ENCODE measurements around the gene DNM3.

Gene DNM3

DNA sequence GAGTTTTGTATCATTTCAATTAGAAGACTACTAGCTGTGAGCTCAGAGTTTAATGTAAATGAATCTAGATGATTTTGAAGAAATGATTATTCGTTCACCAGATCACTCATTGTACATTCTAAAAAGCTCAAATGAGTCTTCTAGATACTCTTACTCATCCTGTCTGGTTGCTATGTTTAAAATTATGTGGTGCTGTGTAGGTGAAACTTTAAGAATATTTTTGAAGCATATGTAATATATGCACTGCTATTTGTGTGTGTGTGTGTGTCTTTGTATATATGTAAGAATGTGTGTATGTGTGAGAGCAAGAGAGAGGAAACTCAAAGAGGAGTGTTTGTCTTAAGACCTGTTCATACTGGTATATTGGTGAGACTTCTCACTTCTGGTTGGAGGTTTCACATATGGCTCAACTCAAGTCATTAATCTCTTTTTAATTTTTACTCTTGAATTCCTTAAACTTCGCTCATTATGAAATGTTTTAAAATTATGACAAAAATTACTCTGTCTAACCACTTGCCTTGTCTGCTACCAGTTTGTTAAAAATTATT lies 570.6 kb downstream of the DNM3 start:
- Histone ChIP-seq H3K9ac (ENCODE audit: low read depth, low read length) (no peak overlapping the region), H3K27ac (ENCODE audit: low read length) (no peak overlapping the region), H3K4me3 (ENCODE audit: low read length) (no peak overlapping the region)

DNA sequence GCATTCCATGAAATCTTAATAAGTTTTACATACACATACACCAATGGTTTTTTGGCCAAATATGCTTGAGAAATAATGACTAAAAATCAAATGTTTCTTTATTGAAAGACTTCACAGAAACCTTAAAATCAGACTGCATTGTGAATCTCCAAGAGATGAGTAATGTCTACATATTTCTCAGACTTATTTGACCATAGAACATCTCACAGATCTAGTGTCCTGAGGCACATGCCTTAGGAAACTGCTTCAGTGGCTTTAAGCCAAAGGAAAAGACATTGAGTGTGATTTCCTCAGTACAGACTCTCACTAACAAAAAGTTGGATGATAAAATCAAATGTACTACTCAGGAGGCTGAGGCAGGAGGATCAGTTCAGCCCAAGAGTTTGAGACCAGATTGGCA lies 573.0 kb downstream of the DNM3 start:
- H3K4me1 ChIP-seq (ENCODE audit: insufficient read depth, low read length) = peaks cover 14% of the 10 kb centered on the region
- no peaks in the 10 kb centered on the region for H3K9me3 ChIP-seq (ENCODE audit: insufficient read depth, low read depth, low read length)
- no peaks in the 10 kb centered on the region for H3K27me3 ChIP-seq (ENCODE audit: insufficient read depth, low read length)
- H3K27ac ChIP-seq (ENCODE audit: low read length) = no peak overlapping the region
- H3K36me3 ChIP-seq (ENCODE audit: insufficient read depth, low read depth, low read length) = no peaks in the 10 kb centered on the region
- no peak overlapping the region for H3K9ac ChIP-seq (ENCODE audit: low read depth, low read length)
- no peak overlapping the region for H3K4me3 ChIP-seq (ENCODE audit: low read length)

More for the DNA sequence above, 570.6 kb downstream of the DNM3 start:
- H3K36me3 ChIP-seq (ENCODE audit: insufficient read depth, low read depth, low read length) = no peaks in the 10 kb centered on the region
- peaks cover 4% of the 10 kb centered on the region; the same call in 1 of the 2 replicates for H3K4me1 ChIP-seq (ENCODE audit: insufficient read depth, low read length)
- no peaks in the 10 kb centered on the region for H3K27me3 ChIP-seq (ENCODE audit: insufficient read depth, low read length)
- H3K9me3 ChIP-seq (ENCODE audit: insufficient read depth, low read depth, low read length) = no peaks in the 10 kb centered on the region

DNA sequence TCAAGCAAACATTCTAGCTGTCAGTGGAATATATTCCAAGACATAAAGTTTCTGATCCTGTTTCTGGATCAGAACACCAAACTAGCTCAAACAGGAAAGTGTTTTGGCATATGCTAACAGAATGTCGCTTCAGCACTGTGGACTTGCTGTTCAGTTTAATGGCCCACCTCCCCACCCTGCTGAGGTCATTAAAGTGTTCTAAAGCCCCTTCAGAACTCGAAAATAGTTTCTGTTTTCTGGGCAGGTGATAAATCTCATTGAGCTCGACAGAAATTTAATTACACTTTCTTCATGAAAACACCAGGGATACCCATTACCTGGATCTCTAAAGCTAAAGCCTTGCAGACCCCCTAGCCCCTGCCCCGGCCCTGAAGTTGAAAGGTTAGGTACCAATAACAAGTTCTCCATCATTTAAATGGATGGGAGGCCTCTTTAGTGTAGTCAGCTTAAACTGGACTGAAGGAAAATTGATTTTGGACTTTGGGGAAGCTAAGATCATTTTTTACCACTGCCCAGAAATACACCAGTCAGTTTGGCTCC lies 575.3 kb downstream of the DNM3 start:
- H3K9me3 ChIP-seq (ENCODE audit: insufficient read depth, low read depth, low read length) = no peaks in the 10 kb centered on the region
- no peak overlapping the region for H3K9ac ChIP-seq (ENCODE audit: low read depth, low read length)
- no peak overlapping the region for H3K27ac ChIP-seq (ENCODE audit: low read length)
- H3K4me3 ChIP-seq (ENCODE audit: low read length) = no peak overlapping the region
- H3K4me1 ChIP-seq (ENCODE audit: insufficient read depth, low read length) = peaks cover 17% of the 10 kb centered on the region
- no peaks in the 10 kb centered on the region for H3K36me3 ChIP-seq (ENCODE audit: insufficient read depth, low read depth, low read length)
- no peaks in the 10 kb centered on the region for H3K27me3 ChIP-seq (ENCODE audit: insufficient read depth, low read length)

DNA sequence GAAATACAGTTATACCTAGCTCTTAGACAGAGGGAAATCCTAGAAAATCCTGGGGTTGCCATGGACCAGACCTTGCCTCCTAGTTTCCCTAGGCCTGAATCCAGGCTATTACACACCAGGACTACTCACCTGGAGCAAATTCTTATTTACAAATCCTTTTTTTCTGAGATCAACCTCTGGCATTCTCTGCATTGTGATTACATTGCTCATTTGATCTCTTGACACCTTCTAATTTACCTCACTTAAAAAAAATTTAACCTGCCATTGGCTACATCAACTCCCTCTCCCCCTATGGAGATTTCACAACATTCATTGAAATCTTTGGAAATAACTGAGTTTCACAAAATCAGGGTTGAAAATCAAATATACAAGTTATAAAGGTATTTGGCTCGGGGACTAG lies 576.3 kb downstream of the DNM3 start:
- no peak overlapping the region for H3K4me3 ChIP-seq (ENCODE audit: low read length)
- peaks cover 21% of the 10 kb centered on the region for H3K4me1 ChIP-seq (ENCODE audit: insufficient read depth, low read length)
- no peak overlapping the region for H3K27ac ChIP-seq (ENCODE audit: low read length)
- H3K36me3 ChIP-seq (ENCODE audit: insufficient read depth, low read depth, low read length) = no peaks in the 10 kb centered on the region
- no peaks in the 10 kb centered on the region for H3K27me3 ChIP-seq (ENCODE audit: insufficient read depth, low read length)
- H3K9me3 ChIP-seq (ENCODE audit: insufficient read depth, low read depth, low read length) = no peaks in the 10 kb centered on the region
- H3K9ac ChIP-seq (ENCODE audit: low read depth, low read length) = no peak overlapping the region

DNA sequence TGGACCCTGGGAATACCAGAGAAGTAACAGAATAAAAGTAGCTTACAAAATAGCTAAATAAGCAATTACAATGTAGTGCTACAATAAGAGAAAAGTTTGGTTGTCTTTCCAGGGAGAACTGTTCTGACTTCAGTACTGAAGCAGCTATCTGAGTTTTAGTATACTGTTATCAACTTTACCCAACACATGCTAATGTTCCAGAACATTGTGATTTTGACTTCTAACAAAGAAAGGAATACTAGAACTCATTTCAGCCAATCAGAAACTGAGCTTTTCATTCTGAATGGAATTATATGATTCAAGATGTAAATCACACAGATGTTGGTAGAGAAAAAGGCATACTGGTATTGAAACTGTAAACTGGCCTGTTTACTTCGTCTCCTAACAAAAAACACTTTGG lies 579.1 kb downstream of the DNM3 start, which contains the start of gene C1orf105:
Gene C1orf105, plus strand, starts transcription at position 301 of the 400 bp plus-strand sequence. CDS start 201 bp downstream, outside the sequence.
- H3K27me3 ChIP-seq (ENCODE audit: insufficient read depth, low read length) = no peaks in the 10 kb centered on the region
- H3K27ac ChIP-seq (ENCODE audit: low read length) = no peak within 1 kb of the TSS
- H3K36me3 ChIP-seq (ENCODE audit: insufficient read depth, low read depth, low read length) = no peaks in the 10 kb centered on the region
- H3K9ac ChIP-seq (ENCODE audit: low read depth, low read length) = no peak within 1 kb of the TSS
- H3K9me3 ChIP-seq (ENCODE audit: insufficient read depth, low read depth, low read length) = no peaks in the 10 kb centered on the region
- no peak within 1 kb of the TSS for H3K4me3 ChIP-seq (ENCODE audit: low read length)
- peaks cover 21% of the 10 kb centered on the region for H3K4me1 ChIP-seq (ENCODE audit: insufficient read depth, low read length)

DNA sequence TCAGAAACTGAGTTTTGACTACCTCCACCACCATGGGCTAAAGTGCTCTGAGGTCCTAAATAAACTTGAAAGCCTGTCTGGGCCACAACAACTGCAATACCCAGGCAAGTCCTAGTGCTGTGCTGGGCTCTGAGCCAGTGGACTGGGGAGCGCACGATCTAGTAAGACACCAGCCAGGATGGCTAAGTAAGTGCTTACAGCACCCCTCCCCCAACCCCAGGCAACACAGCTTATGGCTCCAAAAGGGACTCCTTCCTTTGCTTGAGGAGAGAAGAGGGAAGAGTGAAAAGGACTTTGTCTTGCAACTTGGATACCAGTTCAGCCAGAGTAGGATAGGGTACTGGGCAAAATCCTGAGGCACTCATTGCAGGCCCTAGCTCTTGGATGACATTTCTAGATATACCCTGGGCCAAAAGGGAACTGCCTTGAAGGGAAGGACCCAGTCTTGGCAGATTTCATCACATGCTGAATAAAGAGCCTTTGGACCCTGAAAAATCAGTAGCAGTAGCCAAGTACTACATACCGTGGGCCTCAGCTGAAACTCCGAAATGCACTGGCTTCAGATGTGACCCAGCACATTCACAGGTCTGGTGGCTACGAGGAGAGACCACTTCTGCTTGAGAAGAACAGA lies 580.8 kb downstream of the DNM3 start:
- Histone ChIP-seq H3K36me3 (ENCODE audit: insufficient read depth, low read depth, low read length) (no peaks in the 10 kb centered on the region), H3K27ac (ENCODE audit: low read length) (no peak overlapping the region), H3K9me3 (ENCODE audit: insufficient read depth, low read depth, low read length) (no peaks in the 10 kb centered on the region), H3K27me3 (ENCODE audit: insufficient read depth, low read length) (no peaks in the 10 kb centered on the region), H3K9ac (ENCODE audit: low read depth, low read length) (no peak overlapping the region), H3K4me1 (ENCODE audit: insufficient read depth, low read length) (peaks cover 23% of the 10 kb centered on the region), H3K4me3 (ENCODE audit: low read length) (no peak overlapping the region)

DNA sequence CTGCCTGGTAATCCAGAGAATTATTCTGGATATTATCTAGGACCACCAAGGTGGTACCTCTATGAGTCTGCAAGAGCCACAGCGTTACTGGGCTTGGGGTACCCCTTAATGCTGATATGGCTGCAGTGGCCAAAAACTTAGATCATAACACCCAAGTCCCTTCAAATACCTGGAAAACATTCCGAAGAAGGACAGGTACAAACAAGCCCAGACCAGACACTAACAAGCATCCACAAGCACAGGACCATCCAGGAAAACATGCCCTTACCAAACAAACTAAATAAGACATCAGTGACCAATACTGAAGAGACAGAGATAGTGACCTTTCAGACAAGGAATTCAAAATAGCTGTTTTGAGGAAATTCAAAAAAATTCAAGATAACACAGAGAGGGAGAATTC lies 582.0 kb downstream of the DNM3 start:
- no peak overlapping the region for H3K27ac ChIP-seq (ENCODE audit: low read length)
- H3K27me3 ChIP-seq (ENCODE audit: insufficient read depth, low read length) = no peaks in the 10 kb centered on the region
- peaks cover 13% of the 10 kb centered on the region for H3K4me1 ChIP-seq (ENCODE audit: insufficient read depth, low read length)
- H3K4me3 ChIP-seq (ENCODE audit: low read length) = no peak overlapping the region
- no peak overlapping the region for H3K9ac ChIP-seq (ENCODE audit: low read depth, low read length)
- H3K36me3 ChIP-seq (ENCODE audit: insufficient read depth, low read depth, low read length) = no peaks in the 10 kb centered on the region
- H3K9me3 ChIP-seq (ENCODE audit: insufficient read depth, low read depth, low read length) = no peaks in the 10 kb centered on the region

DNA sequence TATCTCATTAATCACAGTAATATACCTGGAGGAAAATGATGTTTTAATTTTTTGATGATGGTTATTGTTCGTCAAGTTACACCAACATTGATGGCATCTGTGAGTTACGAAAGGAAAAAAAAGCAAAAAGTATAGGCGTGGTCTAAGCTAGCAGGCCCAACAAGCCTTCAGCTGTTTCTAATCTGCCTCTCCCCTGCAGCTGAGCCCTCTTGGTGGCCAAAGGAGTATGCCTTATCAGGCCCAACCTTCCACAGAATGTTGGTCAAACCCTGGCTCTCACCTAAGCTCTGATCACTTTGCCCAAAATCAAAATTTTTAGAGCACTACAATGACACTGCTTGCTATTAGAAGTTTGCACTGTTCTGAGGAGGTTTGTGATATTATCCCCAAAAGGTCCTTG lies 584.0 kb downstream of the DNM3 start:
- no peak overlapping the region for H3K9ac ChIP-seq (ENCODE audit: low read depth, low read length)

DNA sequence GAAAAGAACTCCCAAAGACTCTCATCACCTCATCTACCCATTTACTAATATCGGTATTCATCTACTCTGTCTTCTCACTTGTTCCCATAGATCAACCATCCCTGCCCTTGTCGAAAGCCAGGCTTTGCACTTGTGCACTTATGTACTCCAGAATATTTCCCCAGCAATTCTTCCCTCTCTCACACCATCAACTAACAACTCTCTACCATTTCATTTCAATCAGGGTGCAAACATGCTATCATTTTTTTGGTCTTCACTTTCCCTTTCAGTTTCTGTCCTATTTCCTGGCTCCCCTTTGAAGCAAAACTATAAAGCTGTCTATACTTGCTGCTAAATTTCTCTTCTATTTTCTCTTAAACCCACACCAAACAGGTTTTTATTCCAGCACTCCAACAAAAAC lies 585.9 kb downstream of the DNM3 start:
- H3K27me3 ChIP-seq (ENCODE audit: insufficient read depth, low read length) = no peaks in the 10 kb centered on the region
- no peak overlapping the region for H3K4me3 ChIP-seq (ENCODE audit: low read length)
- H3K4me1 ChIP-seq (ENCODE audit: insufficient read depth, low read length) = peaks cover 11% of the 10 kb centered on the region
- no peak overlapping the region for H3K9ac ChIP-seq (ENCODE audit: low read depth, low read length)
- H3K9me3 ChIP-seq (ENCODE audit: insufficient read depth, low read depth, low read length) = no peaks in the 10 kb centered on the region
- no peaks in the 10 kb centered on the region for H3K36me3 ChIP-seq (ENCODE audit: insufficient read depth, low read depth, low read length)
- H3K27ac ChIP-seq (ENCODE audit: low read length) = no peak overlapping the region

More for the DNA sequence above, 584.0 kb downstream of the DNM3 start:
- H3K27me3 ChIP-seq (ENCODE audit: insufficient read depth, low read length) = no peaks in the 10 kb centered on the region
- no peak overlapping the region for H3K4me3 ChIP-seq (ENCODE audit: low read length)
- peaks cover 13% of the 10 kb centered on the region for H3K4me1 ChIP-seq (ENCODE audit: insufficient read depth, low read length)
- H3K27ac ChIP-seq (ENCODE audit: low read length) = no peak overlapping the region
- no peaks in the 10 kb centered on the region for H3K36me3 ChIP-seq (ENCODE audit: insufficient read depth, low read depth, low read length)
- no peaks in the 10 kb centered on the region for H3K9me3 ChIP-seq (ENCODE audit: insufficient read depth, low read depth, low read length)

DNA sequence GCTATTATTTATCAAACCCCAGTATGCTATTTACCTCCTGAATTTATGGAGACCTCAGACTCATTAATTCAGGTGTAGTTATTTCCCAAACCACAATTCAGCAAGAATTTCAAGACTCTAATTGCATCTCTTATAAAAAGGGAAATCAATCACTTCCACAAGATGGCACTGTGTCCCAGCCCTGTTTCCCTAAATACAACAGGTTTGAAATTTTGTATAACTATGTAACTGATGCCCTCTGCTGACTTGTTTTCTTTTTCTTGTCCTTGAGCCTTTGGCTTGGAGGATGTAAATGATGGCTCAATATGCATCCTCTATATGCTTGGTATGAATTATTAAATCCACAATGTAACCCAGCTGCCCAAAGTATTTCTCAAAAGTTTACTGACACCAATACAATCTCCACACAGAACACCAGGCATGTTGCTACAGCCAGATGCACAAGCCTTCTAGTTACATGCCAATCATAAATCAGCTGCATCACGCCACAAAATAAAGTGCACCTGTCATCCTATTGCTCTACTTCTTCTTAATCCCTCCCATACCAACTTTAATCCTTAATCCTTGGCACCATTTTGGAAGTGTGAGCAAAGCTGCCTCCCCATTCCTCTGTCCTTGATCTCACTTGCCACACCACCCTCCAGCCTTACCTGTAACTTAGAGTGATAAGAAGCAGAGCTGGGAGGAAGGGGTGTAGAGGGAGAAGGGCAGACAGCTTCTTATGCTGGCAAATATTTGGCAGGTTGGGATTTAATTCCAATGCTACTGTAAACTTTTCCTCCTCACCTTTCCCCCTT lies 588.2 kb downstream of the DNM3 start:
- no peak overlapping the region for H3K4me3 ChIP-seq (ENCODE audit: low read length)
- peaks cover 11% of the 10 kb centered on the region for H3K4me1 ChIP-seq (ENCODE audit: insufficient read depth, low read length)
- no peak overlapping the region for H3K27ac ChIP-seq (ENCODE audit: low read length)
- no peak overlapping the region for H3K9ac ChIP-seq (ENCODE audit: low read depth, low read length)
- no peaks in the 10 kb centered on the region for H3K27me3 ChIP-seq (ENCODE audit: insufficient read depth, low read length)
- no peaks in the 10 kb centered on the region for H3K9me3 ChIP-seq (ENCODE audit: insufficient read depth, low read depth, low read length)
- no peaks in the 10 kb centered on the region for H3K36me3 ChIP-seq (ENCODE audit: insufficient read depth, low read depth, low read length)

DNA sequence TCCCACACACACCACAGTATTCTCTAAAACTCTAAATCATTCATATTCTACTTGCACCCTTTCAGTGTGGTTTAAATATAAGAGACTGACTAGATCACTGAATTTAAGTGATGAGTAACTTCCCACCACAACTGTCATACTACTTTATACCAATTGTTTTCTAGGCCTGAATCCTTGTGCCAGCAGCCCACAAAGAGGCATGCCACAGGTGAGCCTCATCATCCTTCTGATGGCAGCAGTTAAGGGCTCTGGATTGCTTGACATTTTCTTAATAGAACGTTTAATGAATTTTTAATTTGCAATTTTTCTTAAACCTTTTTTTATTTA lies 588.8 kb downstream of the DNM3 start:
- no peak overlapping the region for H3K27ac ChIP-seq (ENCODE audit: low read length)
- no peak overlapping the region for H3K4me3 ChIP-seq (ENCODE audit: low read length)
- H3K9me3 ChIP-seq (ENCODE audit: insufficient read depth, low read depth, low read length) = no peaks in the 10 kb centered on the region
- peaks cover 11% of the 10 kb centered on the region for H3K4me1 ChIP-seq (ENCODE audit: insufficient read depth, low read length)
- H3K27me3 ChIP-seq (ENCODE audit: insufficient read depth, low read length) = no peaks in the 10 kb centered on the region
- H3K36me3 ChIP-seq (ENCODE audit: insufficient read depth, low read depth, low read length) = no peaks in the 10 kb centered on the region
- H3K9ac ChIP-seq (ENCODE audit: low read depth, low read length) = no peak overlapping the region

DNA sequence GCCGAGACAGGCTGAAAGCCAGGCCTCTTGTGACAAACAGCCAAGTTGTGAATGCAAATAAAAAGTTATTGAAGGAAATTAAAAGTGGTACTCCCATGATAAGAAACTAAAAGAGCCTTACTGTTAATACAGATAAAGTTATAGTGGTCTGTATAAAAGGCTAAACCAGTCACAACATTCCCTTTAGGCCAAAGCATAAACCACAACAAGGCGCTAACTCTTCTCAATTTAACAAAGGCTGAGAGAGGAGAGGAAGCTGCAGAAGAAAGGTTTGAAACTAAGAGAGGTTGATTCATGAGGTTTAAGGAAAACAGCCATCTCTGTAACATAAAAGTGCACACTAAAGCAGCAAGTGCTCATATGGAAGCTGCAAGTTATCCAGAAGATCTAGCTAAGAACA lies 589.9 kb downstream of the DNM3 start:
- no peak overlapping the region for H3K27ac ChIP-seq (ENCODE audit: low read length)
- H3K4me1 ChIP-seq (ENCODE audit: insufficient read depth, low read length) = peaks cover 7% of the 10 kb centered on the region; the same call in 1 of the 2 replicates
- no peaks in the 10 kb centered on the region for H3K36me3 ChIP-seq (ENCODE audit: insufficient read depth, low read depth, low read length)
- no peak overlapping the region for H3K4me3 ChIP-seq (ENCODE audit: low read length)
- no peak overlapping the region for H3K9ac ChIP-seq (ENCODE audit: low read depth, low read length)
- H3K9me3 ChIP-seq (ENCODE audit: insufficient read depth, low read depth, low read length) = no peaks in the 10 kb centered on the region
- no peaks in the 10 kb centered on the region for H3K27me3 ChIP-seq (ENCODE audit: insufficient read depth, low read length)

Measured in iPS-20b (cell line).